ENCODE data around the gene ELF2.
"Not testable (repeated sequence)": the region's sequence is repeated elsewhere in the genome, so short reads cannot be mapped to it uniquely, and the experiment has no call there.

ELF2 gene

DNA sequence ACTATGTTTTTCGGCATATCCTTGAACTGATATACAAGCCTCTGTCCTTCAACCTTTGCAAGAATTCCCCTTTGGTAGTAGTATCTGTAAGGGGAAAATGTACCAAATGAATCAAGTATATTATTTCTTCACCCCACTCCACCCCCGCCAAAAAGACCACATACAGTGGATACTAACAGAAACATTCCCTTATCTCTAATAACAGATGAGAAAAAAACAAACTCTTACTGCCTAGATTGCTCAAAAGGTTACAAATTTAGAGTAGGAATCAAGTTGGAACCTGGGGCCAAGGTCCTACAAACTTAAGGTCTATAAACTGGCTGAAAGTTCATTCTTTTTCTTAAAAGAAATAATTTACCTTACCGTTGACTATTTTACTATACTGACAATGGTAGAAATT, 116.4 kb downstream of the ELF2 start:
- DNase-seq = no peak

DNA sequence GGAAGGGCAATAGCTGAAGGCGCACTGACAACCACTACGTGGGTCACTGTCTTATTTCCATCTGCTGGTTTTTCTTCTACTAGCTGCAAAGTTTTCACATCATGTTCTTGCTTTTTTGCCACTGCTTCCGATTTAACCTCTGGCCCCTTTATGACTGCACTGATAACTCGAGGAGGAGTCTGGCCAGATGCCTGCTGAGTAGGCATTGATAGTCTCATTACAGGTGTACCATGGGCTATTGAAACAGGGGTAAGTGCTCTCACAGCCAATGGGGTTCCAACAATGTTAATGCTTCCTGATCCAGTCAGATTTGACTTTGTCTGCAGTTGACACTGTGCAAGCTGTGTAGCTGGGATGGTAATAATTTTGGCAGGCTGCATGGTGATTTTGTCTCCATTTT, 118.0 kb downstream of the ELF2 start:
- DNase-seq = not testable (repeated sequence)

DNA sequence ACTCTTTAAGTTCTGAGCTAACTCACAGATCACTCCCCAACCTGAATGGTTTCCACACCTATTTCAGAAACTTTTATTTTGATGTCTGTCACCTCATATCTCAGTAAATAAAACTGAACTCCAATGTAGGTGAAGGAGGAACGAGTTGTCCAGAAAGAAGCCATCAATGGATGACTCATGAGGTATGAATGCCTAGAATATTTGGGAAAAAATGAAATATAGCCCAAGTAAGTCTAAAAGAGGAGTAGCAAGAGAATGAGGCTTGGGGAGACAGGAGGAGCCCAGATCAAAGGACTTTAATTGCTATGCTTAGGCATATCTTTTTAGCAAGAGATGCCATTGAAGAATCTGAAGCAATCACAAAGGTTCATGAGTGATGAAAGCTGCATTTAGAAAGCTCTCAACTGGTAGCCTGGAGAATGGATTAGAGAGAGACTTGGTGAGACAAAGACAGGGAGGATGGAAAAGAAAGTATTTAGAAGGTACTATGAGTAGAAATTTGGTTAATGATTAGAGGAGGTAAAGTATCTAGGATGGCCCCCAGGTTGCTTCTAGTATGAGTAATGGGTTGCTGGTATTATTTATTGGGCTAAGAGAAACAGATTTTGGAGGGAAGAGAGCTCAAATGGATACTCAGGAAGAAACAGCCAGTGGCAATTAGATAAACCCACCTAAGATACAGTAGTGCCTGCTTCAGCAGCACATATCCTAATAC, 122.1 kb downstream of the ELF2 start:
- no peak for DNase-seq

DNA sequence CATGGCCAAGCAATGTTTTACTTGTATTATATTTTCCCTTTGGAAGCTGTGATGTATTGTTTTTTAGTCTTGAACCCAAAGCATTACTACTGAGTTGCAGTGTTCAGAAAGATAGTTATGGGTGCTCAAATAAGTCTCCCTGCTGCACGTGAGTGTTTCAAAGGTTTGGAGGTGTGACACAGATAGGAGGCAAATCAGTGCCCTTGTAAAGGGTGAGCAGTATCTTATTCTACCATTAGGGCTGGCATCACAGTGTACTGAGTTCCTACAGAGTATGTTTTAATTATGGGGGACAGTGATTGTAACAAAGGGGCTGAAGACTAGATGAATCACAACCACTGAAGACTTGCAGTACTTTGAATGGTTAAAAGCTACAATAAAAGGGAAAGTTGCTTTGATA, 123.1 kb downstream of the ELF2 start:
- DNase-seq = no peak

DNA sequence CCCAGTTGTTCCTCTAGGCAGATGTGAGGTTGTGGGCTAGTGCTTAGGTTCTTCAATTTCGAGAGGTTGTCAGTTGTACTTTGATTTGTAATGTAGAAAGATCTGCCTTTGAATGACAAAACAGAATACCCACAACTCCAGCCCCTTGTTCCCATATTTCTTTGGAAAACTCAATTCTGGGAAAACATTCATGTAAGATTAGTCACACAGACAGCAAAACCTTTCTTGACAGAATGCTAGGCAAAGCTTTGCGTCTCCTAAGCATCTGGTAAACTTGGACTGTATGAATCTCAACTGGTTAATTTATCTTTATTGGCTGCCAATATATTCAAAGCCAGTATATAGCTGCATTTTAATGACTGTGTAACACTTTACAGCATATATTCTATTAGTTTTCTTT, 126.6 kb downstream of the ELF2 start:
- no peak for DNase-seq

DNA sequence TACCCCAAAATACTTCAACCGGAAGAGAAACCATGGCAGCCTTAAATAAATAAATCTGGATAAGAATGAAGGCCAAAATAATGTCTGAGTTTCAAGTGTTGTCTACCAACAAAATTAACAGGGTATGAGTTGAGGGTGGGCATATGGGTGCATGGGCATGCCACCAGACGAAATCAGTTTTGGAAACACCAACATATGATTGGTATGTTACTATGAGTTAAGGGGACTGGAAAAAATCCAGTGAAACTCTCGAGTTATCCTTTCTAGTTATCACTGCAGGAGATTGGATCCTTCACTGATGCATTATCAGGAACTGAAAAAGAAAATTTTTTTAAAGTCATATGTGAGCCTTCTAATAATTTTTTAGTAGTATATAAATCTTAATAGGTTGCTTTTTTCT, 129.0 kb downstream of the ELF2 start:
- no peak for DNase-seq

DNA sequence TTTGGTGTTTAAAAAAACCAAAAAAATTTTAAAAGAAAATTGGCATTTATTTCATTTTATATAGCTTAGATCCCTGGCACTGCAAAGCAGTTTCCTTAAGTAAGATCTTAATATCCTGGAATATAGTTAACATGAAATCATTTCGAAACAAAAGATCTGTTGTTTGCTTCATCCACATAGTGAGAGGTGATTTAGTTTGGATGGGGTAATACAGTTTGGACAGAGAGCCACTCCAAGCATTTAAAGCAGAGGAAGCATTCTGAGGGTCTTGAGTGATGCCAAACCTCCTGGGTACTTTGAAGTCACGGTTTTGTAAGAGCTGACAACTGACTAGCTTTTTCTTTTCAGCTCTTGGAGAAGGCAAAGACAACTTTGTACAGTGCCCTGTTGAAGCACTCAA, 132.7 kb downstream of the ELF2 start:
- no peak for DNase-seq

DNA sequence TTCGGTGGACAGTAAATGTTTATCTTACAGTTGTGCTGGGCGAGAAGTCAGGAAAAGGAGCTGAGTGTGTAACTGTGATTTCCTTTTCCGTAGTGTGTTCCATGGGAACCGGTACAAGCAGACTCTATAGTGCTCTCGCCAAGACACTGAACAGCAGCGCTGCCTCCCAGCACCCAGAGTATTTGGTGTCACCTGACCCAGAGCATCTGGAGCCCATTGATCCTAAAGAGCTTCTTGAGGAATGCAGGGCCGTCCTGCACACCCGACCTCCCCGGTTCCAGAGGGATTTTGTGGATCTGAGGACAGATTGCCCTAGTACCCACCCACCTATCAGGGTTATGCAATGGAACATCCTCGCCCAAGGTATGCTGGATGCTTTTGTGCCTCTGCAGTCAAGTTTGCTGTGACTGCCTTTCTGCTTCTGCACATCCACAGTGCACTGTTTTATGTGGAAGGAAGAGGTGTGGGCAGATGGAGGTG, 134.0 kb downstream of the ELF2 start:
- no peak for DNase-seq

DNA sequence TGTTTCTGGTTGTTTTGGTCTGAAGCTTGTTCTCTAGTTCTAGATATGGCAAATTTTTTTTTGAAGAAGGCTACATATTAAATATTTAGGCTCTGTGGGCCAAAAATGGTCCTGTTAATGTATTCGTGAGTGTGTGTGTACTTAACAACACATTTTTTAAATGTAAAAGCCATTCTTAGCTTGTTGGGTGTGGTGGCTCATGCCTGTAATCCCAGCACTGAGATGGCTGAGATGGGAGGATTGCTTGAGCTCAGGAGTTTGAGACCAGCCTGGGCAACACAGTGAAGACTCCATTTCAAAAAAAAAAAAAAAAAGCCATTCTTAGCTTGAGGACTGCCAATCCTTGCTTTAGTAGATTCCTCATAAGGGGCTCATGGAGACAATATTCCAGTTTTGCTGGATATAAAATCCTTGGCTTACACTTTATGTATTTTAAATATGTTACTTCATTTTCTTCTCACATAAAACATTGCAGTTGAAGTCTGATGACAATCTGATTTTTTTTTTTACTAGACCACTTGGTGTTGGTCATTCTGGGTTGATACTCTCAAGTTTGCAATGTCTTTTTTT, 138.1 kb downstream of the ELF2 start:
- DNase-seq = no peak

DNA sequence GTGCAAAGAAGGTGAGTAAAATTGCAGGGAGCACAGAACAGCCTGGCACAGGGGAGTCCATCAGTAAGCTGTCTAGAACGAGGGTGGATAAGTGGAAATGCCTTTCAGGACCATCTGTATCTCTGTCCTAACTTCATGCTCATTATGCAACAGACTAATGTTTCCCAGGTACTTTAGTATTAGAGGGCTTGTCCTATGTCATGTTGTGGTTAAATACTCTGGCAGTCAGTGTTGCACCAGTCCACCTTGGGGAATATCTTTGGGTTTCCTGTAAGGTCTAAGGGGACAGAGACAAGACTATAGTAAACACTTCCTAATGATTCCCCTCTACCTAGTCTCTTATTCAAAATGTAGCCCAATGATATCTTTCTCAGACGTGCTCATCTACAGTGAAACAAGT, 140.1 kb downstream of the ELF2 start:
- DNase-seq = no peak

DNA sequence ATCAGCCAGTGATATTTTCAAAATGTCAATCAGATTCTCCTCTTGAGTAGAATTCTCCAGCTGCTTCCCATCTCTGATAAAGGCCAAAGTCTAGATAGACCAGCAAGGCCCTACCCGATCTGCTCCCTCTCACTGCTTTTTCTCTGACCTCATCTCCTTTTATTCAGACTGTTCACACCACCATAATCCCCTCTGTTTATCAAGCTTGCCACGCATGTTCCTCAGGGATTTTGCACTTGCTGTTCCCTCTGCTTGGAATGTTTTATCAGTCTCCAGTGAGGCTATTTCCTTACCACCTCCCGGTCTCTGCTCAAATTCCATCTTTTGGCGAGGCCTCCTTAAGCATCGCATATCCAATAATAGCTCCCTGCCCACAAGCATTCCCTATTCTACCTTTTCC, 141.4 kb downstream of the ELF2 start:
- no peak for DNase-seq

DNA sequence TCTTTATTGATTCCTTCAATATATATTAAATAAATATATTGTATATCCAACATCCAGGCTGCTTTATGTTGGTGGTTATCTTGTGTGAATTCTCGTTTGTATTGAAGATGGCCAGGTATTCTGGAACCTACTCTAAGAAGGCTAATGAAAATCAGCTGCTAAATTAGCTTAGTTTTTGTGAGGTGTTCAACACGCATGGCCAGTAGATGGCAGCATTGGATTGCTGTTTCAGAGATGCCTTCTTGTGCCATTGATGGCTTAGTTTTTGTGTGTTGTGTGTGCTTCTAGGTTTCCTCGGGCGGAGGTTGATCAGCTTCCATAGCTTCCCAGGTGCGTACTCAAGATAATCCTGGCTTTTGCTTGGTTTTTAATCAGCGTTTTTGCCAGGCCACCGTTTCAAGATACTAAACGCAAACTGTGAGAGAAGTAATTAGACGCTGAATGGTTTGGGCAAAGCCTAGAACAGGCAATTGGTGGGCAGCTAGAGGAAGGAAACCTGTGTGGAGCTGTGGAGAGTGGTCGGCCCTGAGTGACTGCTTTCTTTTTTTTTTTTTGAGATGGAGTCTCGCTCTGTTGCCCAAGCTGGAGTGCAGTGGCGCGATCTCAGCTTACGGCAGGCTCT, 146.3 kb downstream of the ELF2 start:
- peak; percentile 36 to 82 (median 66) for DNase-seq

DNA sequence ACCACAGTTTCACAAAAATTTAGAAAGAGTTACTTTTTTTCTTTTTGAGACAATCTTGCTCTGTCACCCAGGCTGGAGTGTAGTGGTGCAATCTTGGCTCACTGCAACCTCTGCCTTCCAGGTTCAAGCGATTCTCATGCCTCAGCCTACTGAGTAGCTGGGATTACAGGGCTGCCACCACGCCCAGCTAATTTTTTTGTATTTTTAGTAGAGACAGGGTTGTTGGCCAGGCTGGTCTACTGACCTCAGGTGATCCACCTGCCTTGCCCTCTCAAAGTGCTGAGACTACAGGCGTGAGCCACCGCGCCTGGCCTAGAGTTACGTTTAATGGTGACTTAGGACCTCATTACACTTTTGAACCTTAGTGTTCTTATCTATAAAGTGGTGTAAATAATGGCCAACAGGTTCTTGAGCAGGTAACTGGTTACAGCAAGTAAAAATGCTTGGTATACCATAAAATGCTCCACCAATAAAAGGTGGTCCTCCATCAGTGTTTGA, 147.1 kb downstream of the ELF2 start:
- DNase-seq = not testable (repeated sequence)

DNA sequence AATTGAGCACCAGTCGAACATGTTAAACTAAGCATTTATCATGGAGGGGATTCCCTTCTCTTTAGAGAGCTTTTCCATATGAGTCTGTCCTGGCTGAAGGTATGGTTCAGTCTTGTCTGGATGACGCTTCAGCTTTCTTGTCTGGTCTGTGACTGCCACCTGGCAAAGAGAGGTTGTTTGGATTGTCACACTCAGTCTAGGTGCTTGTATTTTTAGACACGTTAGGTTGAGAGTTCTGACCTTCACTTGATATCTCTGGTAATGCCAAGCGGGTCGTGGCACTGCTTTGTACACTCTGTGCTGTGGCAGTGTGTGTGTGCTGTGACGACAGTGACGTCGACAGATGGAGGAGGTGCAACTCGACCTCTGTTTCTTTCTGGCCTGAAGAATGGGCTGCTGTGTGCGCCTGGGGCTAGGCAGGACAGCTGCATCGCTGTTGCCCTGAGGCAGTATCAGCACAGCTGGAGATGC, 148.8 kb downstream of the ELF2 start:
- DNase-seq = no peak

DNA sequence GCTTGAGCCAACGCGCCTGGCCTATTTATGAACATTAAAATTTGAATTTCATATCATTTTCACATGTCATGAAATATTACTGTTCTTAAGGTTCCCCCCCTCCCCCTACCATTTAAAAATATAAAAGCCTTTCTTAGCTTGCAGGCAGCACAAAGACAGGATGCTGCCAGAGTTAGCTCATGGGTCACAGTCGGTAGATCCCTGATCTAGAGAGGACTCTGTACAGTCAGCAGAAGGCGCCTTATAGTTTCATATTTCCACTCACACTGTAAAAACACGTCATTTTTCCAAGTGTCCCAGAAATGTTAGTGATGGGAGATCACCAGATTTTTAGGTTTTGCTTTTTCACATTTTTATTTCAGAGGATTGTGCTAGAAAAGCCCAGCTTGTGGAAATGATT, 149.2 kb downstream of the ELF2 start:
- DNase-seq = no peak

DNA sequence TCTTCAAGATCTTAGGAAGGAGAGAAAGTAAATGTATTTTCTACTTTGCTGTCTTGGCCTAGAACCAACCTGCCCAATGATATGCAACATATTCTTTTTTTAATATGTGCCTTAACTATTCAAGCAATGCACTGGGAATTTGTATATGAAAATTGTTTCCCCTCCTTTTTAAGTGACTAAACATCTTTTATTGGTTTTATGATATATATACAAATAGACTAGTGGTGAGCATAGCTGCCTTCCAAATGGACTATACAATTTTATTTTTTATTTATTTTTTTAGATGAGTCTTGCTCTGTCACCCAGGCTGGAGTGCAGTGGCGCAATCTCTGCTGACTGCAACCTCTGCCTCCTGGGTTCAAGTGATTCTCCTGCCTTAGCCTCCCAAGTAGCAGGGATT, 151.2 kb downstream of the ELF2 start:
- no peak for DNase-seq

DNA sequence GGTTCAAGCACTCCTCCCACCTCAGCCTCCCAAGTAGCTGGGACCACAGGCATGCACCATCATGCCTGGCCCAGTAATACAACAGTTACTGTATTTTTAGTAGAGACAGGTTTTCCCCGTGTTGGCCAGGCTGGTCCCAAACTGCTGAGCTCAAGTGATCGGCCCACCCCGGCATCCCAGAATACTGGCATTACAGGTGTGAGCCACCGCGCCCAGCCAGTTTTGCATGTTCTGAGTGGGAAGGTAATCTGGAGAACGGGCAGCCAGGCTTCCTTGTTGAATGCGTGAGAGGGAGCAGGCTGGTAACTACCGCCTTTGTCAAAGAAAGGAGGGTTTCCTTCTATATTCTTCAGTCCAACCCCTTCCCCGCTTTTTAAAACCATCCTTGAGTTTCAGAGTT, 152.3 kb downstream of the ELF2 start:
- DNase-seq = no peak

DNA sequence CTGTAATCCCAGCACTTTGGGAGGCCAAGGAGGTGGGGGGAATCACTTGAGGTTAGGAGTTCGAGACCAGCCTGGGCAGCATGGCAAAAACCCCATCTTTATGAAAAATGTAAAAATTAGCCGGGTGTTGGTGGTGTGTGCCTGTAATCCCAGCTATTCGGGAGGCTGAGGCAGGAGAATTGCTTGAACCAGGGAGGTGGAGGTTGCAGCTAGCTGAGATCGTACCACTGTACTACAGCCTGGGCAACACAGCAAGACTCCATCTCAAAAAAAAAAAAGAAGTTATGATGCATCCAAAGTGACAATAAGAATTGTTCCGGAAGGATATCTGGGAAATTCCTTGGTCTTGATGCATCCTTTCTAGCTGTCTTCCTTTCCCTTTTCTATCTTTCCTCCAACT, 154.2 kb downstream of the ELF2 start:
- no peak for DNase-seq

DNA sequence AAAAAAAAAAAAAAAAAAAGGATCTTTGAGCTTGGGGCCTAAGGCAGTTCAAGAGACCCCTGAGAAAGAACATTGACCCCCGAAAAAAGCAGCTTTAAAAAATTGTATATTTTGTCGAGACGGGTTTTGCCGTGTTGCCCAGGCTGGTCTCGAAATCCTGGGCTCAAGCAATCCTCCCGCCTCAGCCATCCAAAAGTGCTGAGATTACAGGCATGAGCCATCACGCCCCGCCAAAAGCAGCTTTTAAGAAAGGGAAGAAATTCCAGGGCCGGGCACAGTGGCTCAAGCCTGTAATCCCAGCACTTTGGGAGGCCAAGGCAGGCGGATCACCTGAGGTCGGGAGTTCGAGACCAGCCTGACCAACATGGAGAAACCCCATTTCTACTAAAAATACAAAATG, 155.9 kb downstream of the ELF2 start:
- DNase-seq = not testable (repeated sequence)

DNA sequence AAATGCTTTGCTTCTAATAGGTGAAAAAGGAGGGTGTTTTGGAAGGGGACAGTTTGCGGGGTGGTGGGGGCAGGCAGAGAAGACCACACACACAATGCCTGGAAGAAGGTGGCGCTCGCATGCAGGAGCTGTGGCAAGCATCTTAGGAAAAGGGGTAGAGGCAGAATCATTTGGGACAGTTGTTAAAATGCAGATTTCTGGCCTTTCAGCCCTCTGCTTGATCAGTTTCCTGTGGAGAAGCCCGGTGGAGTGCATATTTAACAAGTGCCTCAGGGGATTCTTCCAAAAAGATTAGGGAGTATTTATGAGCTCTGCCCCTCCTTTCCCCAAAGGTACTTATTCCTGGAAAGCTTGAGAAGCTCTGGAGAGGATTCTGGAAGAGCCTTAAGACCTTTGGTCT, 156.6 kb downstream of the ELF2 start:
- DNase-seq = no peak

DNA sequence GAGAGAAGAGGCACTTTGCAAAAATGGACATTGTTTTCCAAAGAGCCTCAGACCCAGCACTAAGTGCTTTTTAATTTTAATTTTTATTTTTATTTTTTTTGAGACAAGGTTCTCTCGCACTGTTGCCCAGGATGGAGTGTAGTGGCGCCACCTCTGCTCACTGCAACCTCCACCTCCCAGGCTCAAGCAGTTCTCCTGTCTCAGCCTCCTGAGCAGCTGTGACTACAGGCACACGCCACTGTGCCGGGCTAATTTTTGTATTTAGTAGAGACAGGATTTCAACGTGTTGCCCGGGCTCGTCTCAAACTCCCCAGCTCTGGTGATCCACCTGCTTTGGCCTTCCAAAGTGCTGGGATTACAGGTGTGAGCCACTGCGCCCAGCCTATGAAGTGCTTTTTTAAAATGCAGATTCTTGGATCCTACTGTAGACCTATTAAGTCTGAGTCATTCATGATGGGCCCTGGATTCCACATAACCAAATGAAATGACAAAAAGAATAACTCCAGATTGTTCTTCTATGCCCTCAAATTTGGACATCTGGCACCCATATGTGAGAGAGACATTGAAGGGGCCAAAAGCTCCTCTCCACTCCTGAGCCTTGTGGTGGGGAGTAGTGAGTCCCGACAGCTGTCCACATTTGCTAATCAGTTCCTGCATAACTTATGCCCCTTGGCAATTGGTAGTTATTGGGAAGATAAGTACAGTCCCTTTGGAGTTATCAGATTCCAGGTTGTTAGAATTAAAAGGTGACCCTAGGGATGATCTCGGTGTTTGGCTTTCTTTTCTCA, 157.9 kb downstream of the ELF2 start:
- no peak for DNase-seq

DNA sequence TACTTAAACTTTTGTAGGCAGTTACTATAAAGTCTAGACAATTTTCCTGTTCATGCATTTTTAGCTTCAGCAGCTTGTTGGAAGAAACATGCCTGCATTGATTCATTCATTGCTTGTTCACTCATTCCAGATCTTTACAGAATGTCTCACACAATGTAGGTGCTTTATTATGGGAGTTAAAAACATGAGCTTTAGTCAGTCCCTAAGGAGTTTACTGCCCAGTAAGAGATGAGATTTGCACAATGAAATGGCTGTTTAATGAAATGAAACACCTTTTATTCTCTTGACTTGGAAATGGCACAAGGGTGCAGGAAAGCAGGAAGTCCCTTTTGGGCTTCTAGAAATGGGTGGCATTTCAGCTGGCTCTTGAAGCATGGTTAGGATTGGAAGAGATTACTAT, 158.5 kb downstream of the ELF2 start:
- no peak for DNase-seq

DNA sequence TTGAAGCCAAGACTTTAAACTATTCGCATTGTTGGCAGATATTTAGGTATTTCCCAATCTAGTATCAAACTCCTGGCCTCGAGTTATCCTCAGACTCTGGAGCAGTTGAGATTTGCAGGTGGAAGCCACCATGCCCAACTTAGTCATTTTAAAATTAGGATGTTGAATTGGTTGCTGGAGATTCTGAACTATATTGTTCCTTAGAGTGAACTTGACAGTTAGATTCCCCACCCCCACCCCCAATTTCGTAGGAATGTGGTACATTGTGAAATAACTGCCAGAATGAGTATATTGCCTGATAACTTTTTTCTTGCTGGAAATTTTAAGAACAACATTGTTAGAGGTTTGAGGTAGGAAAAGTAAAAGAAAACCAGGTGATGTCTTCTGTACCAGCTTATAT, 159.2 kb downstream of the ELF2 start:
- no peak for DNase-seq
